NCI-H2107 (cell line): ENCODE results near the gene CFAP58.

Source experiments
- DNase-seq: peaks from one replicate; lab custom pipeline; 2025; lab: John Stamatoyannopoulos, UW

The CFAP58 gene

DNA sequence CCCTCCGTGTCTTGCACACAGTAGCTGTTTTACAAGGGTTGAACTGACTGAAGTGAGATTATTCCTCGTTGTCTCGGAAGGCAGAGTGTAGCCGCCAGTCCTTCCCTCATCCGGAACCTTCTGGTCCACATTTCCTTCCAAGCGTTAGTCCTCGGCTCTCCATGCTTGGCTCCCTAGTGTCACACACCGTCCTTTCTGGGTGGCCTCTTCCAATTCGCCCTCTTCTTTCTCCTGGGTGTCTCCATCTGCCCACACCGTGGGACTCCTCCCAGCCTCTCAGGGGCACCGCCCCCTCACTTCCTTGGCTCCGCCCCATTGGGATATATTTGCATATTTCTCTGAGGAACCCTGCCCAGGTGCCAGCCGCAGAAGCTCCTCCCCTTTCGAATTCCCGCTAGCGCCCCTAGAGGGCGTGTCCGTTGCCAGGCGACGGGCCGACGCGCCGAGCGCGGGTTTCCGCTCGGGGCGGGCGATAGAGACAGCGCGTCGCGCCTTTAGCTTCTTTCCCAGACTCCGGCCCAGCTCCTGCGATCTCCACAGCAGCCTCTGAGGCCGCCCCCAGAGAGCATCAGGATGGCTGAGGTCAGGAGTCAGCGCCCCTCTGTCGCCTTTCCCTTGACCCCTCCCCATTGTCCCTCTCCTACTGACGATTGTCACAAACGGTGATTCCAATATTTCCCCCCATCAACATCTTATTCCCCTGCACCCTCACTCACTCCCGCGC lies at the start of gene CFAP58:
CFAP58 (plus strand) TSS at position 509 of the 724 bp plus-strand sequence; CDS start at position 574, 65 bp downstream.
- DNase-seq = peak; percentile 49

DNA sequence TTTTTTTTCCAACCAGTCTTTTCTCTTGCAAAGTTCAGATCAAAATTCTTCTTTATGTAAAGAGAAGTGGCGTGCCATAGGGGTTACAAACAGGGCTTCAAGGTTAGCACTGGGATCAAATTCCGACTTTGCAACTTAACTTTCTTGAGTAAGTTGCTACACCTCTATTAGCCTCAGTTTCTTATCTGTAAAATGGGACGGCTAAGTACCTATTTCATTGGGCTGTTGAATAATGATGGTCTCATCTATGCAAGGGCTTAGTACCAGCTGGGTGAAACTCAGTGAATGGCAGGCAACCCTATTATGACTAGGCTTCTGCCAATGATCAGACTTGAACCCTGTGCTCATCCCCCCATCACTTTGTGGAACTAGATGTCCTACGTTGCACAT lies 49.3 kb upstream of the CFAP58 start:
- no peak for DNase-seq

GRCh38 chr10:104304927-104305326 lies 48.7 kb upstream of the CFAP58 start:
- no peak for DNase-seq

- DNase-seq = no peak
Observed at GRCh38 chr10:104306897-104307296, 46.7 kb upstream of the CFAP58 start.

- DNase-seq = no peak
Observed at GRCh38 chr10:104307576-104308438, 45.8 kb upstream of the CFAP58 start.

- DNase-seq = no peak
Observed at GRCh38 chr10:104308439-104308903, 45.2 kb upstream of the CFAP58 start.

GRCh38 chr10:104309980-104310978 lies 43.4 kb upstream of the CFAP58 start:
- DNase-seq = no peak

GRCh38 chr10:104311184-104311720 lies 42.4 kb upstream of the CFAP58 start:
- no peak for DNase-seq

DNA sequence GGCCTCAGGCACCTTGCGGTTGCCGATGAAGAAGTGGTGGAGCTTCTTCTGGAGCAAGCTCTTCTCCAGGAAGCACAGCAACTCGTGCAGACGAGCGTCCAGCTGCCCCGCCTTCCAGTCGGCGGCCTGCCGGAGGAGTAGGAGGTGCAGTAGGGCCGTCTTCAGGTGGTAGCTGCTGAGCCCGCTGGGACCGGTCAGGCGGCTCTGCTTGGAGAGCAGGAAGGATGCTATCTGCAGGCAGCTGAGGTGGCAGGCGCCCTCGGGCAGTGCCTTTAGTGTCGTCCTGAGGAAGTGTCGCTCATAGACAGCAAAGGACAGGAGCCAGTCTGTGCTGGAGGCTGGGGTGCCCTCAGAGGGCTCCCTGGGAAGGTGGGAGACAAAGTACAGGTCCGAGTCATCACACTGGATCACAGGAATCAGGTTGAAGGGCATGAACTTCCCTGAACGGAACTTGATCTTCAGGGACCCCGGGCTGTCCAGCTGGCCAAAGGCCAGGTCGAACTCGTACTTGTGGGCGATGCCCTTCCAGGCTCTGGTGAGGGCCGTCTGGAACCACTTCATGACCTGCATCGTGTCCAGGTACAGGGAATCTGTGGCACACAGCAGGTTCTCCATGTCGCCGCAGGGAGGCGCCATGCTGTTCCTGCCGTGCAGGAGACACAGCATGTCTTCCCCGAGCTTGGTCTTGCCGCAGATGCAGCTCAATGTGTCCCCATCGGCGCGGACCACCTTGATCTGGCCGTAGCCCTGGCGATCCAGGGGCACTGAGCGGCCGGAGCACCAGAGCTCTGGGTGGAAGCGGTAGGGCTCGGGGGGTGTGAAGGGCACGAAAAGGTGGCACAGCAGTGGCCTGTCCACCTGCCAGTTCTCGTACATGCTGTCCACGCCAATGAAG lies 38.8 kb upstream of the CFAP58 start:
- DNase-seq = no peak

DNA sequence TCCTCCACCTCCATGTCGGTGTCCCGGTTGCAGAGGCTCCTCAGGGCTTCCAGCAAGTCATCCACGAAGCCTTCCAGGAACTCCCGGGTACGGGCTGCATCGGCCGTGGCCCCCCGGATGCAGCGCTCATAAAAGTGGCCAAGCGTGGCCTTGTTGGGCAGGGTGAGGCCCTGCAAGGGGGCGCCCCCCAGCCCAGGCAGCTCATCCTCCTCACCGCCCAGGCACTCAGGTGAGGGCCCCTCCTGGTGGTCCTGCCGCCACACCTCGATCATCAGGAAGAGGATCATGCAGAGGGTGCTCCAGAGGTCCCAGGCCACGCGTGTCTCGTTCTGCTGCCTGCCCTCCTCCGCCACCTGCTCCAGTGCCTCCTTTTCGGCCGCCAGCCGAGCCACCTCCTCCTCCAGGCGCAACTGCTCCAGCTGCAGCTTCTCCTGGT lies 38.1 kb upstream of the CFAP58 start:
- DNase-seq = no peak

DNA sequence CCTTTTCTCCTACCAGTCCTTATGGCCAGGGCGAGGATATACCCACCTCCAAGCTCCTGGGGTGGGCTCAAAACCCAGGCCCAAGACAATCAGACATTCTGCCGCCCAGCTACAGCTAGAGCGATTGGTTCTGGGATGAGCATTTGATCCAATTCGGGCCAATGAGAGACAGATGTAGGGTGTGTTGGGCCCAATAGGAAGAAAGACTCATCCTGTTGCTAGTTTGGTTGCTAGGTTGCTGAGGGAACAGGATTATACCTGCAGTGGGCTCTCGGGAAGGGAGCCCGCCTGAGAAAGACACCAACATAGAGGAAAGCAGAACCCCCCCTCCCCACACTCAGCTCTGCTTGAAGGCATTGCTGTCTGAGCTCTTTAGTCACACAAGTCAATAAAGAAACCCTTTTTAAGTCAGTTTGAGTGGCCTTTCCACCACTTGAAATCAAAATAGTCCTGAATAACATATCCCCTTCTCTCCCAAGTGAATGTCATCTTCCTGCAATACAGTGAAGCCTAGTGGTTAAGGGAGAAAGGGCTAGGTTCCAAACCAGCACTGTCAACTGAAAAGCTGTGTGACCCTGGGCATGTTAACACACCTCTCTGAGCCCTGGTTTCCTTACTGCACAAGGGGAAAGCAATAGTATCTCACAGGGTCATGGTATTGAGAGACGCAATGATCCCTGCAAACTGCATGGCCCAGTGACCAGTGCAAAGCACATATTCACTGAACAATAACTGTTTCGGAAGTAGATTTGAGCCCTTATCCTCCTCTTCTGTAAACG lies 37.1 kb upstream of the CFAP58 start:
- DNase-seq = no peak

DNA sequence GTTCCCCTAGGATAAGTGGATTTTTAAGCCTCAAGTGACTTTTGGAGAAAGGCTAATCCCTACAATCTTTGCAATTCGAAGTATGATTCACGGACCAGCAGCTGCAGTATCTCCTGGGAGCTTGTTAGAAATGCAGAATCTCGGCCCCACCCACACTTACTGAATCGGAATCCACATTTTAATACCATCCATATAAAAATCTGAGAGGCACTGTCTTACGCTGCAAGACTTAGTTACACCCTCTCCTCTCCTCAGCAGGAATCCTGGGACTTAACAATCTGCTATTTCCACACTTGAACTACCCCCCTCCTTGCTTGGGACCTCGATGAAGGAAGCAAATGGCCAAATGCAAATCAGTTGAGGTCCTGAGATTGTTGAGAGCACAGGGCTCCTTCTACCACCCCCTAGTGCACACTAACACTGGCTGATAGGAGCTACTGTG lies 36.3 kb upstream of the CFAP58 start:
- DNase-seq = no peak

GRCh38 chr10:104317726-104318299 lies 35.8 kb upstream of the CFAP58 start:
- no peak for DNase-seq

- no peak for DNase-seq
Observed at GRCh38 chr10:104318326-104318725, 35.3 kb upstream of the CFAP58 start.

- DNase-seq = no peak
Observed at GRCh38 chr10:104318810-104319741, 34.6 kb upstream of the CFAP58 start.

DNA sequence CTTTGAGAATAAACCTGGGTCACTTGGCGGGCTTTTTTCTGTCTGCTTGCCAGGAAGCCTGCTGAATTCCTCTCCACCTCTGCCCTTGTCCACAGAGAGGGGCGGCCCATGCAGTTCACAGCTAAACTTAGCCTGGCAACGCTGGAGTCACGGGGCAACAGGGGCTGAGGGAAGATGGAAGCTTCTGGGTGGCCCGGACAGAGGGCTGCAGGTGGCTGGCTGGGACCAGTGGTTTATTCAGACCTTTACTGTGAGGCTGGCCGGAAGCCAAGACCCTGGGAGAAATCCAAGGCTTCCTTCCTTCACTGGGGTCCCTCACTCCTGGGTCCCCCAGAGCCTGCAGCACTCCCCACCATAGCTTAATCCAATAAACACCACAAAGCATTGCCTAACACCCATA lies 32.4 kb upstream of the CFAP58 start:
- DNase-seq = no peak

GRCh38 chr10:104321725-104322415 lies 31.8 kb upstream of the CFAP58 start:
- DNase-seq = no peak

DNA sequence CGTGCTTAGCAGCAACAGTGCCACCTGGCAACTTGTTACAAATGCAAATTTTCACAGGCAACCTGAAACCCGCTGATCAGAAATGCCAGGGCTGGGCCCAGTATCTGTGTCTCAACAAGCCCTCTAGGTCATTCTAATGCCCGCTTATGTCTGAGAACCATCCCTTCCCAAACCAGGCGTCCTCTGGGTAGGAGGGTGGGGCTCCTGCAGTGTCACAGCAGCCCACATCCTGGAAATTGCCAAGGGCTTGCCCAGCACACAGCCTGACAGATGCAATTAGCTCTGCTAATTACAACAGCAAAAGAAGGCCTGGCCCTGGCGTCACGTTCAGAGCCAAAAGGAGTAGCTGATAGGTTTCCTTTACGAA lies 31.2 kb upstream of the CFAP58 start:
- peak; percentile 40 for DNase-seq
